Activated CD8-positive, alpha-beta T cell treated with anti-CD3 and anti-CD28 coated beads for 36 hours (primary cell): ENCODE data around the gene GTPBP10. TPM values are rescaled to one million over a fixed set of nuclear protein-coding genes. Genes with fewer than 3 reads are reported as not detected.

Source experiments
- ATAC-seq: fragments of 200-7000 bp; cut with Tn5 transposase; one replicate; pipeline ENCODE4 v1.10.0; 2021; ENCODE audit warnings: mild to moderate bottlenecking, moderate library complexity
- CTCF ChIA-PET: fragments of 350-600 bp; sonication (Branson Sonifier 250); formaldehyde crosslinking; loops from one replicate; lab custom pipeline; 2021; ENCODE audit warnings: antibody characterized with exemption; lab: Charles Lee
- POLR2A ChIA-PET: fragments of 350-600 bp; sonication (Branson Sonifier 250); formaldehyde crosslinking; loops from one replicate; lab custom pipeline; 2021; ENCODE audit warnings: antibody characterized with exemption; lab: Charles Lee
- DNase-seq: peaks from one replicate; pipeline ENCODE4 v3.0.0-alpha.2; 2020
- H3K27ac Mint-ChIP-seq: one replicate; pipeline ENCODE4 v1.8.0; 2021; ENCODE audit warnings: mild to moderate bottlenecking, mixed read lengths
- H3K27me3 Mint-ChIP-seq: one replicate; pipeline ENCODE4 v1.8.0; 2021; ENCODE audit warnings: mixed read lengths
- H3K36me3 Mint-ChIP-seq: one replicate; pipeline ENCODE4 v1.8.0; 2021; ENCODE audit warnings: low read depth, mixed read lengths
- H3K4me1 Mint-ChIP-seq: one replicate; pipeline ENCODE4 v1.8.0; 2021; ENCODE audit warnings: low read depth, mixed read lengths
- H3K4me3 Mint-ChIP-seq: one replicate; pipeline ENCODE4 v1.8.0; 2021; ENCODE audit warnings: mild to moderate bottlenecking, moderate library complexity, mixed read lengths
- H3K9me3 Mint-ChIP-seq: one replicate; pipeline ENCODE4 v1.8.0; 2021; ENCODE audit warnings: mixed read lengths
- intact Hi-C: fragments of 100-400 bp; cut with micrococcal nuclease; formaldehyde crosslinking; loops from one replicate; pipeline ENCODE4 v1.10.0; 2022
- total RNA-seq, 2 experiments: library from RNA; stranded (reverse); gene quantifications; one replicate each; pipeline ENCODE4 v1.2.3, GENCODE V29; 2021
- TF ChIP-seq, protein P1 (sequence below): fragments of 200-600 bp; IDR thresholded peaks from one replicate; pipeline ENCODE4 v1.8.0; 2022; ENCODE audit warnings: antibody characterized with exemption, mild to moderate bottlenecking

The GTPBP10 gene
- total RNA-seq, 2 experiments from 2014 or later = 47.9 to 48.1 TPM

DNA sequence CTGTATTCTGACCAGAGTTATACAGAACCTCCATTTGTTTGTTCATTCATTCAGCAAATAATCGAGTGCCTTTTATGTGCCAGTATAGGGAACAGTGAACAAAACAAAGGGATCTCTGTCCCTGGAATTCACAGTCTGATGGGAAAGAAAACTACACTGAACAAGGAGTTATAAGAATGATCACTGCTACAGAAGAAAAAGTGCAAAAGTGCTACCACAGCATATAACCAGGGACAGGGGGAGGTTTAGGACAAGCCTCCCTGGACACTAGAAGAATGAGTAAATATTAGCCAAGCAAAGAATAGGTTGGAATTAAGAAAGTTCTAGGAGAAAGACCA lies 60.9 kb downstream of the GTPBP10 start:
- Mint-ChIP-seq H3K36me3 (peaks cover 3% of the 10 kb centered on the region), H3K27me3 (no peaks in the 10 kb centered on the region), H3K9me3 (no peaks in the 10 kb centered on the region), H3K4me3 (no peak overlapping the region), H3K27ac (no peak overlapping the region), H3K4me1 (peaks cover 11% of the 10 kb centered on the region)
- TF ChIP-seq, protein P1, sequence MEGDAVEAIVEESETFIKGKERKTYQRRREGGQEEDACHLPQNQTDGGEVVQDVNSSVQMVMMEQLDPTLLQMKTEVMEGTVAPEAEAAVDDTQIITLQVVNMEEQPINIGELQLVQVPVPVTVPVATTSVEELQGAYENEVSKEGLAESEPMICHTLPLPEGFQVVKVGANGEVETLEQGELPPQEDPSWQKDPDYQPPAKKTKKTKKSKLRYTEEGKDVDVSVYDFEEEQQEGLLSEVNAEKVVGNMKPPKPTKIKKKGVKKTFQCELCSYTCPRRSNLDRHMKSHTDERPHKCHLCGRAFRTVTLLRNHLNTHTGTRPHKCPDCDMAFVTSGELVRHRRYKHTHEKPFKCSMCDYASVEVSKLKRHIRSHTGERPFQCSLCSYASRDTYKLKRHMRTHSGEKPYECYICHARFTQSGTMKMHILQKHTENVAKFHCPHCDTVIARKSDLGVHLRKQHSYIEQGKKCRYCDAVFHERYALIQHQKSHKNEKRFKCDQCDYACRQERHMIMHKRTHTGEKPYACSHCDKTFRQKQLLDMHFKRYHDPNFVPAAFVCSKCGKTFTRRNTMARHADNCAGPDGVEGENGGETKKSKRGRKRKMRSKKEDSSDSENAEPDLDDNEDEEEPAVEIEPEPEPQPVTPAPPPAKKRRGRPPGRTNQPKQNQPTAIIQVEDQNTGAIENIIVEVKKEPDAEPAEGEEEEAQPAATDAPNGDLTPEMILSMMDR = no peak
- ChIA-PET POLR2A (no interaction called here), CTCF (no interaction called here)
- no peak for ATAC-seq
- intact Hi-C loops = no loop called here
- DNase-seq = no peak

- POLR2A ChIA-PET = no interaction called here
- TF ChIP-seq, protein P1 = no peak
- no peak overlapping the region for H3K27ac Mint-ChIP-seq
- ATAC-seq (no peak), DNase-seq (no peak)
- H3K4me1 Mint-ChIP-seq = peaks cover 5% of the 10 kb centered on the region
- no peaks in the 10 kb centered on the region for H3K9me3 Mint-ChIP-seq
- intact Hi-C loops = no loop called here
- peaks cover 3% of the 10 kb centered on the region for H3K36me3 Mint-ChIP-seq
- CTCF ChIA-PET = interaction anchor here (1.1 kb wide), 1 partner anchor 20 kb away, joined by 5 read pairs; no protein-coding TSS in a partner anchor
- H3K4me3 Mint-ChIP-seq = no peak overlapping the region
- no peaks in the 10 kb centered on the region for H3K27me3 Mint-ChIP-seq
Observed at GRCh38 chr7:90408142-90408541, 61.6 kb downstream of the GTPBP10 start.

DNA sequence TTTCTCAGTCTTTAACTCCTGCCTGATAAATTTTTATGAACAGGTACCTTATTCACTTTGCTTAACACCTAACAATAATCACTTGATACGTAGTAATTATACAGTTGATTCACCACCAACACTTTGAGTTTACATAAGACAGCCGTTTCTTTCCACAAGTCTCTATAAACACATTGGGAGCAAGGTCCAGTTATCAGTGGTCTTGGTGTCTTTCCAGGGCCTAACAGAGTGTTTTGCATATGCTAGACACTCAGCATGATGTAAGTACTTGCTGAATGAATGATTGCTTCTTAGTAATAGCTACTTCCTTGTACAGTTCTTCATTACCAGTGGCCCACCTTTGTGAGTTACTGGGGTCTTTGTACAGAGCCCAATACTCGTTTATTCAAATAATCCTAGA lies 63.2 kb downstream of the GTPBP10 start:
- H3K9me3 Mint-ChIP-seq = no peaks in the 10 kb centered on the region
- peaks cover 3% of the 10 kb centered on the region for H3K36me3 Mint-ChIP-seq
- intact Hi-C loops = no loop called here
- CTCF ChIA-PET = no interaction called here
- TF ChIP-seq, protein P1 = no peak
- no peak overlapping the region for H3K4me3 Mint-ChIP-seq
- no peak overlapping the region for H3K27ac Mint-ChIP-seq
- POLR2A ChIA-PET = no interaction called here
- ATAC-seq (no peak), DNase-seq (no peak)
- no peaks in the 10 kb centered on the region for H3K27me3 Mint-ChIP-seq
- no peaks in the 10 kb centered on the region for H3K4me1 Mint-ChIP-seq

GRCh38 chr7:90411510-90411909 lies 65.0 kb downstream of the GTPBP10 start:
- Mint-ChIP-seq H3K4me1 (no peaks in the 10 kb centered on the region), H3K27me3 (no peaks in the 10 kb centered on the region), H3K9me3 (no peaks in the 10 kb centered on the region), H3K27ac (no peak overlapping the region), H3K36me3 (peaks cover 3% of the 10 kb centered on the region), H3K4me3 (no peak overlapping the region)
- ATAC-seq (no peak), DNase-seq (no peak)
- CTCF ChIA-PET = interaction anchor here (0.9 to 1.7 kb wide), 5 partner anchors 8 to 99 kb away, joined by 3 to 5 read pairs (median 4); partner anchors contain the start of genes CLDN12 and GTPBP10
- intact Hi-C loops = no loop called here
- POLR2A ChIA-PET = interaction anchor here (0.6 to 1.0 kb wide), 2 partner anchors 9 to 1607 kb away, joined by 3 read pairs; no protein-coding TSS in a partner anchor
- TF ChIP-seq, protein P1 = no peak

GRCh38 chr7:90412458-90413184 lies 66.1 kb downstream of the GTPBP10 start:
- ATAC-seq (peak; percentile 30), DNase-seq (peak; percentile 53)
- Mint-ChIP-seq H3K4me3 (no peak overlapping the region), H3K36me3 (peaks cover 3% of the 10 kb centered on the region), H3K4me1 (no peaks in the 10 kb centered on the region), H3K9me3 (no peaks in the 10 kb centered on the region), H3K27ac (no peak overlapping the region), H3K27me3 (no peaks in the 10 kb centered on the region)
- intact Hi-C loops = no loop called here
- ChIA-PET POLR2A (no interaction called here), CTCF (interaction anchor here (1.0 to 1.7 kb wide), 4 partner anchors 9 to 100 kb away, joined by 3 to 5 read pairs (median 4); partner anchors contain the start of gene CLDN12)
- TF ChIP-seq, protein P1 = peak; percentile 35
